Esophagus squamous epithelium (tissue), 5 donors: Measurements from ENCODE around the gene PSAPL1. TPM values are rescaled to one million over a fixed set of nuclear protein-coding genes. Genes with fewer than 3 reads are reported as not detected.

Experiments used
- DNase-seq: peaks from one replicate; lab custom pipeline; 2025; lab: John Stamatoyannopoulos, UW
- H3K27ac ChIP-seq, 4 donors: fragments of 200-600 bp; sonication (generic); one replicate each; pipeline ENCODE4 v1.5.1; 2016 to 2019; ENCODE audit warnings: mild to moderate bottlenecking in 1 of 4
- H3K27me3 ChIP-seq, 4 donors: fragments of 200-600 bp; sonication (generic); 1 replicate in 3 of 4; 2 replicates in 1 of 4; pipeline versions ENCODE4 v1.5.1 to v1.6.0; 2017 to 2021; ENCODE audit warnings: antibody characterized with exemption in 1 of 4
- H3K36me3 ChIP-seq, 3 donors: fragments of 200-600 bp; sonication (generic); one replicate each; pipeline ENCODE4 v1.5.1; 2016 to 2019
- H3K4me1 ChIP-seq, 3 donors: fragments of 200-600 bp; sonication (generic); one replicate each; pipeline ENCODE4 v1.5.1; 2017 to 2019
- H3K4me3 ChIP-seq, 4 donors: fragments of 200-600 bp; sonication (generic); 1 replicate in 3 of 4; 2 replicates in 1 of 4; pipeline ENCODE4 v1.5.1; 2016 to 2019; ENCODE audit warnings: mild to moderate bottlenecking in 2 of 4, moderate library complexity in 1 of 4
- H3K9me3 ChIP-seq, 3 donors: fragments of 200-600 bp; sonication (generic); one replicate each; pipeline ENCODE4 v1.5.1; 2016 to 2019
- POLR2A ChIP-seq, 4 donors: fragments of 450-650 bp; IDR thresholded peaks; one replicate each; pipeline ENCODE4 v1.6.1; 2017; ENCODE audit warnings: antibody characterized with exemption in 4 of 4, mild to moderate bottlenecking in 4 of 4, moderate library complexity in 3 of 4
- WGBS, 2 donors: methylation state at CpG; one replicate each; pipeline ENCODE4 v1.1.5; 2018; 5-methylcytosine and 5-hydroxymethylcytosine counted together
- intact Hi-C: fragments of 100-400 bp; cut with DNase I; formaldehyde crosslinking; loops from one replicate; pipeline ENCODE4 v1.15.0; 2022
- total RNA-seq, 4 donors: library from RNA; depleted of rRNA; stranded (reverse); fragments of >200 nt; gene quantifications; one replicate each; pipeline ENCODE4 v1.1.0, GENCODE V29; 2016
- TF ChIP-seq, protein P1 (sequence below), 6 experiments: fragments of 450-650 bp in 4 of 6; fragments of 200-600 bp in 2 of 6; sonication (generic) in 2 of 6; IDR thresholded peaks; one replicate each; pipeline ENCODE4 v1.5.1; 2016 to 2019; ENCODE audit warnings: antibody characterized with exemption in 6 of 6, mild to moderate bottlenecking in 4 of 6, moderate library complexity in 4 of 6
- donor health status: DM: yes; HTN: yes; CAD: no.

Gene PSAPL1
- total RNA-seq, 4 donors from 2014 or later, result under 0.01 to 0.15 (median 0.09) TPM; not detected in 1

DNA sequence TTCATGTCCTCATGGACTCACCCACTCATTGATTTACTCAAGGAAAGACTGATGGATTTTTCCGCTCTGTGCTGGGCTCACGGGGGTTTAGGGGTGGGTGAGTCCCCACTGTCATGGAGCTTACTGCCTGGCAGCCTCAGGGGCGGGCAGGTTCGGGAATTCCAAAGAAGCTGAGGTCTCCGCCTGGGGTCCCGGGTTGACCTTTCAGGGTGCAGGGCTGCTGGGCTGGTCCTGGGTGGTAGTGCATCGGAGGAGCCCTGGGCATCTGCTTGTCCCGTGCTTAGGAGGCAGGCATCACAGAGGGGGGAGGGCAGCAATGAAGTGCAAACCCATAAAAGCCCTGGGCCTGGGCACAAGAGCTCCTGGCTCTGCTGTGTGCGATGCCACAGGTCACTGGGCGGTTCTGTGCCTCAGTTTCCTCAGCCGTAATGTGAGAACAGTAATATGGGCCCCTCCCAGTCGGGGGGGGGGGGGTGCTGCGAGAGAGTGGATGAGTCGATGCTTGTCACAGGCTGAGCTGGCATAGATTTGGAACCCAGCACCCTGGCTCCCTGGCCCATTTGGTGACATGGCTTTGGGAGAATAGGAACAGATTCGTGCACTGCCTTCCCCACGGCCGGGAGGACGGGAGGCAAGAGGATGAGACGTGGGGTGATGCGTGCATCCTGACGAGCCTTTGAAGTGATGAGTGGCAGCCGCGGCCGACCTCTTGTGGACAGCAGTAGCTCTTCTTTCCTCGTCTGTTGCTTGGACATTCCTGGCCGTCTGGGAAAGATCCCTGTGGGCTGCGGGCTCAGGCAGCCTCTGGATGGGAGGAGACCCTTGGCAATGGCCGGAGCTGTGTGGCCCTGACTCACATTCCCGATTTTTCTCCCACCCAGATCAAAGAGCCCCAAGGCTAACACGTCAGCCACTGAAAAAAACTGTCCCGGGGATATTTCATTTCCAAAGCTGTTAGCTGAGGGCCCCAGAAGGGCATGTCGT is 42.0 kb downstream of the PSAPL1 start:
- TF ChIP-seq POLR2A (IDR thresholded peaks at IDR 0.05), result no peak
- TF ChIP-seq, protein P1, sequence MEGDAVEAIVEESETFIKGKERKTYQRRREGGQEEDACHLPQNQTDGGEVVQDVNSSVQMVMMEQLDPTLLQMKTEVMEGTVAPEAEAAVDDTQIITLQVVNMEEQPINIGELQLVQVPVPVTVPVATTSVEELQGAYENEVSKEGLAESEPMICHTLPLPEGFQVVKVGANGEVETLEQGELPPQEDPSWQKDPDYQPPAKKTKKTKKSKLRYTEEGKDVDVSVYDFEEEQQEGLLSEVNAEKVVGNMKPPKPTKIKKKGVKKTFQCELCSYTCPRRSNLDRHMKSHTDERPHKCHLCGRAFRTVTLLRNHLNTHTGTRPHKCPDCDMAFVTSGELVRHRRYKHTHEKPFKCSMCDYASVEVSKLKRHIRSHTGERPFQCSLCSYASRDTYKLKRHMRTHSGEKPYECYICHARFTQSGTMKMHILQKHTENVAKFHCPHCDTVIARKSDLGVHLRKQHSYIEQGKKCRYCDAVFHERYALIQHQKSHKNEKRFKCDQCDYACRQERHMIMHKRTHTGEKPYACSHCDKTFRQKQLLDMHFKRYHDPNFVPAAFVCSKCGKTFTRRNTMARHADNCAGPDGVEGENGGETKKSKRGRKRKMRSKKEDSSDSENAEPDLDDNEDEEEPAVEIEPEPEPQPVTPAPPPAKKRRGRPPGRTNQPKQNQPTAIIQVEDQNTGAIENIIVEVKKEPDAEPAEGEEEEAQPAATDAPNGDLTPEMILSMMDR (IDR thresholded peaks at IDR 0.05), result no peak
- Histone ChIP-seq H3K36me3 (no peaks in the 10 kb centered on the region), H3K4me3 (no peak overlapping the region), H3K9me3 (no peaks in the 10 kb centered on the region), H3K27ac (no peak overlapping the region), H3K27me3 (peaks cover 0 to 60% (median 0%) of the 10 kb centered on the region in 4 donors), H3K4me1 (peaks cover 4 to 14% (median 4%) of the 10 kb centered on the region in 3 donors)
- intact Hi-C loops, result no loop called here
- 55 to 65% methylated on average over 13 to 16 of the region's 32 CpGs for WGBS, 2 donors
- DNase-seq, result no peak

DNA sequence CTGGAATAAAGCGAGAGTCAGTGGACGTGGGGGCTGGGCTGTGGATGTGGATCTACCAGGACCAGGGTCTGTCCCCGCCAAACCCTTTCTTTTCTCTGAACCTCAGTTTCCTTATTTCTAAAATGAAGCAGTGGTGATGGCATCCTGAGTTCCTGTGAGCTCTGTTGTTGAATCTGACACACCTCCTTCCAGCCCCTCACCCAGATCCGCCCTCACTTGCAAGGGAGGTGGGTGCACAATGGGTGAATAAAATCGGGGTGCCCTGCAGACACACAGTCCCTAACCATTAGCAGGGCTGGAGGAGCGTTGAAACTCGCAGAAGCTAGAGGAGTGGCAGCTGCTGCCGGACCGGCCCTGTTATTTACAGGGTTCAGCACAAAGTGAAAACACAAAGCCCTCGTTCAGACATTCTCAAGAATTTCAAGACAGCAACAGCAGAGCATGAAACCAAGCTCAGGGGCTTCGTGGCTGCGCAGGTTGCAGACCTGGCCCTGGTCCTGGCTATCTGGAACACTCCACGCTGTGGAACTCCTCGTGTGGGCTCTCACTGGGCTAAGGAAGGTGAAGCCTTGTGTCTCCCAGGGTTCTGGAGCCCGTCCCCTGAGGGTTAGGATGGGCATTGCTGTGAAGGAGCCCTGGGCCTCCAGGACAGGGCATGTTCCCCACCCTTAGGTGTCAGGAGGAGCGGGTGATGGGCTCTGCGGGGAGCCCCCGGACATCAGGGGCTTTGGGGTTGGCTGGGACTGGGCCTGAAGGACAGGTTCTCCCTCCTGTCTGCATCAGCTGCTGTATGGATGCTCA is 42.9 kb downstream of the PSAPL1 start:
- Histone ChIP-seq H3K27me3 (peaks cover 0 to 54% (median 0%) of the 10 kb centered on the region in 4 donors), H3K27ac (no peak overlapping the region), H3K4me3 (no peak overlapping the region), H3K36me3 (no peaks in the 10 kb centered on the region), H3K9me3 (no peaks in the 10 kb centered on the region), H3K4me1 (peaks cover 0 to 5% (median 0%) of the 10 kb centered on the region in 3 donors)
- intact Hi-C loops, result no loop called here
- WGBS, 2 donors, result 70 to 72% methylated on average over 2 to 10 of the region's 18 CpGs
- no peak for TF ChIP-seq POLR2A (IDR thresholded peaks at IDR 0.05)
- TF ChIP-seq, protein P1 (IDR thresholded peaks at IDR 0.05), result no peak
- no peak for DNase-seq

DNA sequence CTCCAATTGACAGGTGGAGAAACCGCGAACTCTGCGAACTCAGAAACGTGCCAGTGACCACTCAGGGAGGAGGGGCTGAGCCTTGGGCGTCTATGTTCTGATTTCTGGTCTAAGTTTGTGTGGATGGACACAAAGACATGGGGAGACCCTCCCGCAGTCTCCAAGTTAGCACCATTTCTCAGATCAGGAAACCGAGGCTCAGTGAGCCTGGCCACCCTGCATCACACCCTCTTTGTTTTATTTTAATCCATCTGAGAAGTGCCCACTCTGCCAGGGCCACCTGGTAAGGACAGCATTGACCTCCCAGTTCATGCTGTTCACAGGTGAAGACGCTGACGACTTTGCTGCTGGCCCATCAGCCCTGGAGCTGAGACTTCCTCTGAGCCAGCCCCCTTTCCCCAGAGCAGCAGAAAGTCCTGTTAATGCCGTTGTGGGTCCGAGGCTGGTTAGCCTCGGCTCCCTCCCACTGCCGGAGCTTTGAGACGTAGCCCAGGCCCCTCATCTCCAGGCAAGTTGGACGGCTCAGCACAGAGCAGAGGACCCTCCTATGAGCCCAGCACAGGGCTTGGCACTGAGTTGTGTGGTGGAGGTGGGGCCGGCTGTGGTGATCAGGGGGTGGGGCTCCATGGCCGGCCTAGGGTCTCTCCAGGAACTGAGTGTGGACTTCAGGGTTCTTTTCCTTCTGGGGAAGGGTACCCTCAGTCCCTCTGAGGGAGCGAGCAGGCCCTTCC is 43.7 kb downstream of the PSAPL1 start:
- Histone ChIP-seq H3K36me3 (no peaks in the 10 kb centered on the region), H3K27me3 (peaks cover 0 to 53% (median 0%) of the 10 kb centered on the region in 4 donors), H3K4me1 (no peaks in the 10 kb centered on the region), H3K4me3 (no peak overlapping the region), H3K27ac (no peak overlapping the region), H3K9me3 (no peaks in the 10 kb centered on the region)
- TF ChIP-seq, protein P1 (IDR thresholded peaks at IDR 0.05), result no peak
- no peak for TF ChIP-seq POLR2A (IDR thresholded peaks at IDR 0.05)
- intact Hi-C loops, result no loop called here
- DNase-seq, result no peak
- 77 to 82% methylated on average over 8 to 13 of the region's 18 CpGs for WGBS, 2 donors

GRCh38 chr4:7390336-7390735 is 44.4 kb downstream of the PSAPL1 start:
- Histone ChIP-seq H3K4me3 (no peak overlapping the region), H3K9me3 (no peaks in the 10 kb centered on the region), H3K27me3 (peaks cover 0 to 45% (median 0%) of the 10 kb centered on the region in 4 donors), H3K4me1 (no peaks in the 10 kb centered on the region), H3K27ac (no peak overlapping the region), H3K36me3 (no peaks in the 10 kb centered on the region)
- TF ChIP-seq, protein P1 (IDR thresholded peaks at IDR 0.05), result no peak
- no peak for TF ChIP-seq POLR2A (IDR thresholded peaks at IDR 0.05)
- intact Hi-C loops, result no loop called here
- no peak for DNase-seq
- 70 to 87% methylated on average over 8 of the region's 13 CpGs for WGBS, 2 donors
